Subcutaneous adipose tissue (tissue), 4 donors: ENCODE measurements around the gene KLHL14. TPM values are rescaled to one million over a fixed set of nuclear protein-coding genes. Genes with fewer than 3 reads are reported as not detected.

ENCODE experiments used
- CTCF ChIP-seq: fragments of 450-650 bp; IDR thresholded peaks from one replicate; pipeline ENCODE4 v1.5.1; 2016; ENCODE audit warnings: low read depth, mild to moderate bottlenecking, control low read depth, antibody characterized with exemption, moderate library complexity
- total RNA-seq, 4 donors: library from RNA; depleted of rRNA; stranded (reverse); fragments of >200 nt; gene quantifications; one replicate each; pipeline ENCODE4 v1.1.0, GENCODE V29; 2016

KLHL14 gene
- total RNA-seq, 4 donors from 2014 or later = 0.16 to 0.38 (median 0.22) TPM; not detected in 1

GRCh38 chr18:32696376-32696775 is 76.4 kb downstream of the KLHL14 start:
- no peak for TF ChIP-seq CTCF

GRCh38 chr18:32695534-32695933 is 77.3 kb downstream of the KLHL14 start:
- TF ChIP-seq CTCF = no peak

- TF ChIP-seq CTCF = no peak
Measured at GRCh38 chr18:32688821-32689220, 84.0 kb downstream of the KLHL14 start.

GRCh38 chr18:32684940-32685339 is 87.9 kb downstream of the KLHL14 start:
- TF ChIP-seq CTCF = no peak

GRCh38 chr18:32684096-32684495 is 88.7 kb downstream of the KLHL14 start:
- no peak for TF ChIP-seq CTCF

- TF ChIP-seq CTCF = no peak
Measured at GRCh38 chr18:32683044-32683443, 89.8 kb downstream of the KLHL14 start.

GRCh38 chr18:32677578-32677977 is 95.2 kb downstream of the KLHL14 start:
- no peak for TF ChIP-seq CTCF
